Neuronal stem cell (in vitro differentiated cells): Measurements from ENCODE around the gene ZSWIM8.
A peak's percentile ranks its signal among the peaks of the same experiment; 100 is the strongest.

Experiments
- DNase-seq: peaks from one replicate; pipeline ENCODE4 v3.0.0-alpha.2; 2013; ENCODE audit warnings: low spot score
- H2AFZ ChIP-seq: one replicate; pipeline ENCODE4 v1.6.1; 2013; ENCODE audit warnings: mild to moderate bottlenecking, low read length, inconsistent platforms
- H2AK5ac ChIP-seq: 2 replicates; pipeline ENCODE4 v1.6.1; 2013; ENCODE audit warnings: low read depth, mild to moderate bottlenecking, inconsistent platforms, low read length, moderate library complexity, mixed read lengths
- H2BK120ac ChIP-seq: 2 replicates; pipeline ENCODE4 v1.6.1; 2013; ENCODE audit warnings: low read depth, mild to moderate bottlenecking, inconsistent platforms, low read length, moderate library complexity, mixed read lengths
- H2BK12ac ChIP-seq: one replicate; pipeline ENCODE4 v1.6.1; 2013; ENCODE audit warnings: low read length, inconsistent platforms
- H2BK15ac ChIP-seq: 2 replicates; pipeline ENCODE4 v1.6.1; 2013; ENCODE audit warnings: mild to moderate bottlenecking, low read length, inconsistent platforms, mixed read lengths
- H2BK5ac ChIP-seq: one replicate; pipeline ENCODE4 v1.6.1; 2013; ENCODE audit warnings: inconsistent platforms, mild to moderate bottlenecking, low read length, moderate library complexity
- H3K14ac ChIP-seq: one replicate; pipeline ENCODE4 v1.6.1; 2013; ENCODE audit warnings: low read length, inconsistent platforms
- H3K18ac ChIP-seq: 2 replicates; pipeline ENCODE4 v1.6.1; 2013; ENCODE audit warnings: low read length, inconsistent platforms
- H3K23ac ChIP-seq: 2 replicates; pipeline ENCODE4 v1.6.1; 2013; ENCODE audit warnings: low read depth, mild to moderate bottlenecking, mixed read lengths, low read length, inconsistent platforms; ENCODE audit not compliant: poor library complexity
- H3K27ac ChIP-seq: replicated peaks from 3 replicates; pipeline ENCODE4 v1.5.1; 2013; ENCODE audit warnings: low read length, inconsistent platforms
- H3K27me3 ChIP-seq, 3 experiments: 2 replicates each; pipeline ENCODE4 v1.6.1; 2013; ENCODE audit warnings: low read length in 3 of 3, mild to moderate bottlenecking in 2 of 3, inconsistent platforms in 1 of 3, low read depth in 1 of 3, mixed read lengths in 1 of 3, moderate library complexity in 1 of 3; ENCODE audit not compliant: control insufficient read depth in 3 of 3, insufficient read depth in 3 of 3
- H3K36me3 ChIP-seq, 2 donors: replicated peaks in 1 of 2; 2 replicates each; pipeline ENCODE4 v1.6.1; 2013; ENCODE audit warnings: low read length in 2 of 2; ENCODE audit not compliant: control insufficient read depth in 2 of 2, insufficient read depth in 2 of 2
- H3K4ac ChIP-seq: 2 replicates; pipeline ENCODE4 v1.6.1; 2013; ENCODE audit warnings: inconsistent platforms, mild to moderate bottlenecking, low read length, moderate library complexity
- H3K4me1 ChIP-seq, 2 donors: 1 replicate in 1 of 2; 2 replicates in 1 of 2; pipeline ENCODE4 v1.6.1; 2013; ENCODE audit warnings: low read length in 2 of 2, low read depth in 1 of 2; ENCODE audit not compliant: control insufficient read depth in 2 of 2, insufficient read depth in 1 of 2
- H3K4me2 ChIP-seq: one replicate; pipeline ENCODE4 v1.6.1; 2013; ENCODE audit warnings: mild to moderate bottlenecking, low read length, inconsistent platforms; ENCODE audit not compliant: insufficient read depth, poor library complexity, severe bottlenecking
- H3K4me3 ChIP-seq, 2 donors: 2 replicates each; pipeline ENCODE4 v1.5.1; 2013; ENCODE audit warnings: low read length in 2 of 2, mild to moderate bottlenecking in 2 of 2, inconsistent platforms in 1 of 2, moderate library complexity in 1 of 2
- H3K79me1 ChIP-seq: one replicate; pipeline ENCODE4 v1.6.1; 2013; ENCODE audit warnings: low read depth, mild to moderate bottlenecking, inconsistent platforms, low read length, moderate library complexity
- H3K9ac ChIP-seq: one replicate; pipeline ENCODE4 v1.6.1; 2013; ENCODE audit warnings: mild to moderate bottlenecking, low read depth, low read length, inconsistent platforms; ENCODE audit not compliant: poor library complexity
- H3K9me3 ChIP-seq, 2 donors: replicated peaks in 1 of 2; 2 replicates each; pipeline versions ENCODE3 to v1.6.1; 2013; ENCODE audit warnings: low read length in 2 of 2, mild to moderate bottlenecking in 2 of 2, inconsistent platforms in 1 of 2, low read depth in 1 of 2, mixed read lengths in 1 of 2, moderate library complexity in 1 of 2; ENCODE audit not compliant: control insufficient read depth in 2 of 2, insufficient read depth in 1 of 2
- H4K8ac ChIP-seq: one replicate; pipeline ENCODE4 v1.6.1; 2013; ENCODE audit warnings: low read depth, mild to moderate bottlenecking, inconsistent platforms, low read length, moderate library complexity
- H4K91ac ChIP-seq: one replicate; pipeline ENCODE4 v1.6.1; 2013; ENCODE audit warnings: low read length, low read depth, mild to moderate bottlenecking, inconsistent platforms; ENCODE audit not compliant: poor library complexity
- WGBS, 2 donors: extraction: QIAGEN DNeasy Blood & Tissue Kit; methylation state at CpG; one replicate each; pipeline ENCODE4 v1.1.7; 2013; ENCODE audit warnings: missing lambda C conversion rate in 2 of 2, mixed read lengths in 1 of 2; ENCODE audit not compliant: insufficient read length in 2 of 2, insufficient replicate concordance in 1 of 2; ENCODE audit errors: extremely low coverage in 2 of 2; 5-methylcytosine and 5-hydroxymethylcytosine counted together

Gene ZSWIM8

DNA sequence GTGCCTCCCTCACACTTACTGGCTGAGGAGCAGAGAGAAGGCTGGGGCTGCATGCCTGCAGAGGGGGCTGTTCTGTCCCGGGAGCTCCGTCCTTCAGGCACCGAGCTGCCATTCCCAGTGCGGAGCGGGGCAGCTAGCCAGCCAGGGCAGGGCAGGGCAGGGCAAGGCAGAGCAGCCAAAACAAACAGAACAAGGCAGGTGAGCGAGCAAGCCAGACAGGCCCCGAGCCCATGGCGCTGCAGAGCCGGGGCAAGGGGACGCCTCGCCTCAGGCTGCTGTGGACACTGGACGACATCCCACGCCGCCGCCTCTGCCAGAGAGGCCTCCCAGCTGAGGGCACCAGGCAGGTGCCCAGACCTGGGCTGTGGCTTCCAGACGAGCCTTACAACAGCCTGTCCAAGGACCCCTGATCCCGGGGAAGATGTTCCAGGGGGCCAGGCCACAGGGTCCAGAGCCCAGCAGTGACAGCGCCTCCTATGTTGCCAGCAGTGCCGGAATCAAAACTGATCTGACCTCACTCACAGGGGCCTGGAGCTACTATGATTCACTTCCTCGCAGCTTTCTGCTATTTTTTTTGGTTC lies 34.2 kb downstream of the ZSWIM8 start:
- Histone ChIP-seq H2AFZ (no peak overlapping the region), H3K27me3 (no peaks in the 10 kb centered on the region), H3K4me3 (peak overlapping the region in 1 of 2 donors; percentile 25), H4K8ac (no peak overlapping the region), H4K91ac (no peak overlapping the region), H3K9me3 (no peaks in the 10 kb centered on the region), H3K4ac (no peak overlapping the region), H3K18ac (no peak overlapping the region), H3K36me3 (peaks cover 12 to 35% of the 10 kb centered on the region in 2 donors), H2AK5ac (no peak overlapping the region), H2BK120ac (peak overlapping the region; percentile 21), H3K79me1 (no peaks in the 10 kb centered on the region), H3K9ac (peak overlapping the region; percentile 3), H3K14ac (no peak overlapping the region), H2BK5ac (no peak overlapping the region), H2BK12ac (no peak overlapping the region), H3K4me2 (no peak overlapping the region), H2BK15ac (peak overlapping the region; percentile 56), H3K23ac (no peak overlapping the region), H3K4me1 (no peaks in the 10 kb centered on the region), H3K27ac (no peak overlapping the region)
- WGBS, 2 donors, result no CpG with 5 or more reads among the region's 20 CpGs
- DNase-seq, result no peak

DNA sequence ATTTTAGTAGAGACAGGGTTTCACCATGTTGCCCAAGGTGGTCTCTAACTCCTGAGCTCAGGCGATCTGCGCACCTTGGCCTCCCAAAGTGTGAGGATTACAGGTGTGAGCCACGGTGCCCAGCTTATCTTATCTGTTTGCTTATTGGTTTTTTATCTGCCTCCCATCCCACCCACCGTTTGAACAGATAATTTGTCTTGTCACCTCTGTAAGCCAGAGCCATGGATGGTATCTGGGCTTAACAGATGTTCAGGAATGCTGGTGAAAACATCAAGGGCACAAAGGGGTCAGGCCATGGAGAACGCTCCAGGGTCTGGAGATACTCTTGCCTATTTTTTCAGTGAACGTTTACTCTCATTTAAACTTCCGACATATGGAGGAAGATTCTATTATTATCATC lies 38.0 kb downstream of the ZSWIM8 start:
- no peak overlapping the region for H2BK5ac ChIP-seq
- no peak overlapping the region for H3K14ac ChIP-seq
- peaks cover 2% of the 10 kb centered on the region for H3K79me1 ChIP-seq
- H2BK120ac ChIP-seq, result no peak overlapping the region
- no peaks in the 10 kb centered on the region for H3K27me3 ChIP-seq
- H3K27ac ChIP-seq, result no peak overlapping the region
- no peak overlapping the region for H3K9ac ChIP-seq
- no peak overlapping the region for H3K23ac ChIP-seq
- no peak overlapping the region for H3K4me2 ChIP-seq
- no peak overlapping the region for H3K4ac ChIP-seq
- no peak overlapping the region for H4K91ac ChIP-seq
- H2BK12ac ChIP-seq, result no peak overlapping the region
- peaks cover 0 to 1% of the 10 kb centered on the region in 2 donors for H3K4me1 ChIP-seq
- WGBS, 2 donors, result no CpG with 5 or more reads among the region's 7 CpGs
- H2AK5ac ChIP-seq, result no peak overlapping the region
- no peak overlapping the region for H3K4me3 ChIP-seq
- no peak overlapping the region for H2BK15ac ChIP-seq
- H2AFZ ChIP-seq, result no peak overlapping the region
- no peak overlapping the region for H3K18ac ChIP-seq
- H3K36me3 ChIP-seq, result peaks cover 10 to 21% of the 10 kb centered on the region in 2 donors
- no peak for DNase-seq
- no peak overlapping the region for H4K8ac ChIP-seq
- H3K9me3 ChIP-seq, result no peaks in the 10 kb centered on the region

DNA sequence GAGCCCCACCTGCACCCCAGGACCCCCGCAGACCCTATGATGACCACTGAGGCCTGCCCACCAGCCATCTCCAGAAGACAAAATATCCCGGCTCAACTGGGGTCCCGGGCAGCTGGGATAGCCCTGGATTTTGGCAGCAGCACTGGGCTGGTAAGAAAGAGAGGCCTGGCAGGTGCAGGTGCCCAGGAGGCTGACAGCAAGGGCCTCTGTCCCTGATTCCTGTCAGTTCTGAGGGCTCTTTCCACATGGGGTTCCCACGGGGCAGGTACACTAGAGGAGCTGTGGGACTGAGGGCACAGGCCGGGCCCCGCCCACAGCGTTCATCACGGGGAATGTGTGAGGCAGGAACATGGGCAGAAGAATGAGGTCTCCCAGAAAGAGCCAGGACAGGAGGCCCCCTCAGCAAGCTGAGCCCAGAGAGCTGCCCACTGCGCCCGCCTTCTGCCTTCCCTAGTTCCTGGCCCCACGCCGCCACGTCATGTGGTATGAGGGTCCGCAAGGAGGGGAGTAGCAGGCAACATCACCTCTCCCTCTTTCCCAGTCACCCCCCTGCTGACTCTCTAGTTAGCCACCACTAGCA lies 38.8 kb downstream of the ZSWIM8 start:
- no peak overlapping the region for H2AFZ ChIP-seq
- no peak overlapping the region for H2AK5ac ChIP-seq
- no peak overlapping the region for H2BK5ac ChIP-seq
- peaks cover 0 to 1% of the 10 kb centered on the region in 2 donors for H3K4me1 ChIP-seq
- no peak overlapping the region for H3K4me3 ChIP-seq
- no peak overlapping the region for H3K27ac ChIP-seq
- H3K9ac ChIP-seq, result no peak overlapping the region
- H3K36me3 ChIP-seq, result peaks cover 12 to 21% of the 10 kb centered on the region in 2 donors
- no peak overlapping the region for H3K4ac ChIP-seq
- peaks cover 2% of the 10 kb centered on the region for H3K79me1 ChIP-seq
- DNase-seq, result no peak
- no CpG with 5 or more reads among the region's 14 CpGs for WGBS, 2 donors
- H3K14ac ChIP-seq, result no peak overlapping the region
- no peak overlapping the region for H3K4me2 ChIP-seq
- H3K23ac ChIP-seq, result no peak overlapping the region
- no peak overlapping the region for H2BK15ac ChIP-seq
- no peak overlapping the region for H2BK120ac ChIP-seq
- H4K8ac ChIP-seq, result no peak overlapping the region
- no peak overlapping the region for H2BK12ac ChIP-seq
- no peaks in the 10 kb centered on the region for H3K27me3 ChIP-seq
- H4K91ac ChIP-seq, result no peak overlapping the region
- no peak overlapping the region for H3K18ac ChIP-seq
- H3K9me3 ChIP-seq, result no peaks in the 10 kb centered on the region

DNA sequence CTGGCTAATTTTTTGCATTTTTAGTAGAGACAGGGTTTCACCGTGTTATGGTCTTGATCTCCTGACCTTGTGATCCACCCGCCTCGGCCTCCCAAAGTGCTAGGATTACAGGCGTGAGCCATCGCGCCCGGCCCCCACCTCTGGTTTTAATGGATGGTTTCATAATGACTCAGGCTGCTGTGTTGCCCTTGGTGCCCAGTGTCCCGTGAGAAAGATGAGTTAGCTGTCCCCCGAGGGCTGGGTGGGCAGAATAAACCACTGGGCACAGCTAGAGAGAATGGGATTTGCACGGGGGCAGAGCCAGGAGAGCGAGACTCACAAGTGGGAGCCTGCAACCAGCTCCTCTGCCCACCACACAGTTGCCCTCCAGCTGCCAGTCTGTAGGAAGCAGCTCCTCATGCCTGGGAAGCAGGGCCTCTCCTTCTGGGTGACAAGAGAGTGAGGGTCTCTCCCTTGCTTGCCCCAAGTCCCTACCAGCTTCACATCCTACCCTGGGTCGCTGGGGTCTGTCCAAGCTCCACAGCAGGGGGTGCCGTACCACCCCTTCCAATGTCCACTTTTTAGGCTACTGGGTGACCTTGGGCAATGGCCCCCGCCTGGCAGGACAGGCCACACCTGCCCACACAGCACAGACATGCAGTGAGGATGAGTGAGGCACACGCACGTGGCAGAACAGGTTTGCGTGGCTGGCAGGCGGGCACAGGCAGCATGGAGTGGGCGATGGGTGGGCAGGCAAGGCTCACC lies 42.1 kb downstream of the ZSWIM8 start:
- peak overlapping the region; percentile 20 for H2BK5ac ChIP-seq
- no peak overlapping the region for H3K27ac ChIP-seq
- peak overlapping the region; percentile 78 for H3K9ac ChIP-seq
- no peak overlapping the region for H3K4me2 ChIP-seq
- peak overlapping the region; percentile 43 for H3K14ac ChIP-seq
- no CpG with 5 or more reads among the region's 19 CpGs for WGBS, 2 donors
- H2AK5ac ChIP-seq, result no peak overlapping the region
- no peak overlapping the region for H4K8ac ChIP-seq
- no peak overlapping the region for H3K23ac ChIP-seq
- H3K4ac ChIP-seq, result no peak overlapping the region
- H3K36me3 ChIP-seq, result peaks cover 12 to 28% of the 10 kb centered on the region in 2 donors
- no peak overlapping the region for H4K91ac ChIP-seq
- no peak for DNase-seq
- H3K27me3 ChIP-seq, result no peaks in the 10 kb centered on the region
- no peak overlapping the region for H2BK12ac ChIP-seq
- H2AFZ ChIP-seq, result no peak overlapping the region
- no peak overlapping the region for H2BK120ac ChIP-seq
- peaks cover 0 to 1% of the 10 kb centered on the region in 2 donors for H3K4me1 ChIP-seq
- H3K79me1 ChIP-seq, result peaks cover 2% of the 10 kb centered on the region
- H2BK15ac ChIP-seq, result no peak overlapping the region
- peak overlapping the region in 1 of 2 donors; percentile 25 for H3K4me3 ChIP-seq
- H3K18ac ChIP-seq, result no peak overlapping the region
- H3K9me3 ChIP-seq, result no peaks in the 10 kb centered on the region
